GM10847 (cell line): Measurements from ENCODE around the gene DNAH2.

Experiments
- POLR2A ChIP-seq: IDR thresholded peaks from 2 replicates; pipeline ENCODE4 v1.6.1; 2011; ENCODE audit not compliant: insufficient read length; ENCODE audit errors: extremely low read depth

DNAH2 gene

DNA sequence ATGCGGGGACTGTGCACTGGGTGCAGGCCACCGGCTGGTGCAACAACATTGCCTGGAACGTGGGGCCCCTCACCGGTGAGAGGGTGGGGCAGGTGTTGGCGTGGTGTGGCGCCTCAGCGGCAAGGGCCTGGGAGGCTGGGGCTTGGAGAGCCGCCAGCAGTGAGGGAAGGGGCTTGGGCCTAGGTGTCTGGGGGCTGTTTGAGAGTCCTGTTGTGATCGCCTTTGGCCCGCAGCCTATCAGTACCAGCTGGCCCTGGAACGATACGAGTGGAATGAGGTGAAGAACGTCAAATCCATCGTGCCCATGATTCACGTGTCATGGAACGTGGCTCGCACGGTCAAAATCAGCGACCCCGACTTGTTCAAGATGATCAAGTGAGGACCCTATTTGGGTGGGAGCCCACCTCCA lies 134.7 kb downstream of the DNAH2 start:
- TF ChIP-seq POLR2A, result no peak

DNA sequence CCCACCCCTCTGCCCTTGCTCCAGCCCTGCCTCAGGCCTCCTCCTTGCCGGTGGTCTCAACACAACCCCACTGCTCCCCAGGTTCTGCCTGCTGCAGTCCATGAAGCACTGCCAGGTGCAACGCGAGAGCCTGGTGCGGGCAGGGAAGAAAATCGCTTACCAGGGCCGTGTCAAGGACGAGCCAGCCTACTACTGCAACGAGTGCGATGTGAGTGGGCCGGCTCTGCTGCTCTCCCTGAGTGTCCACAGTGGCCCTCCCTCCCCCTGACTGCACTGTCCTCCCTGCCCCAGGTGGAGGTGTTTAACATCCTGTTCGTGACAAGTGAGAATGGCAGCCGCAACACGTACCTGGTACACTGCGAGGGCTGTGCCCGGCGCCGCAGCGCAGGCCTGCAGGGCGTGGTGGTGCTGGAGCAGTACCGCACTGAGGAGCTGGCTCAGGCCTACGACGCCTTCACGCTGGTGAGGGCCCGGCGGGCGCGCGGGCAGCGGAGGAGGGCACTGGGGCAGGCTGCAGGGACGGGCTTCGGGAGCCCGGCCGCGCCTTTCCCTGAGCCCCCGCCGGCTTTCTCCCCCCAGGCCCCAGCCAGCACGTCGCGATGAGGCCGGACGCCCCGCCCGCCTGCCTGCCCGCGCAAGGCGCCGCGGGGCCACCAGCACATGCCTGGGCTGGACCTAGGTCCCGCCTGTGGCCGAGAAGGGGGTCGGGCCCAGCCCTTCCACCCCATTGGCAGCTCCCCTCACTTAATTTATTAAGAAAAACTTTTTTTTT lies 135.6 kb downstream of the DNAH2 start:
- no peak for TF ChIP-seq POLR2A

DNA sequence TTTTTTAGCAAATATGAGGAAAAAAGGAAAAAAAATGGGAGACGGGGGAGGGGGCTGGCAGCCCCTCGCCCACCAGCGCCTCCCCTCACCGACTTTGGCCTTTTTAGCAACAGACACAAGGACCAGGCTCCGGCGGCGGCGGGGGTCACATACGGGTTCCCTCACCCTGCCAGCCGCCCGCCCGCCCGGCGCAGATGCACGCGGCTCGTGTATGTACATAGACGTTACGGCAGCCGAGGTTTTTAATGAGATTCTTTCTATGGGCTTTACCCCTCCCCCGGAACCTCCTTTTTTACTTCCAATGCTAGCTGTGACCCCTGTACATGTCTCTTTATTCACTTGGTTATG lies 136.1 kb downstream of the DNAH2 start:
- TF ChIP-seq POLR2A, result no peak

DNA sequence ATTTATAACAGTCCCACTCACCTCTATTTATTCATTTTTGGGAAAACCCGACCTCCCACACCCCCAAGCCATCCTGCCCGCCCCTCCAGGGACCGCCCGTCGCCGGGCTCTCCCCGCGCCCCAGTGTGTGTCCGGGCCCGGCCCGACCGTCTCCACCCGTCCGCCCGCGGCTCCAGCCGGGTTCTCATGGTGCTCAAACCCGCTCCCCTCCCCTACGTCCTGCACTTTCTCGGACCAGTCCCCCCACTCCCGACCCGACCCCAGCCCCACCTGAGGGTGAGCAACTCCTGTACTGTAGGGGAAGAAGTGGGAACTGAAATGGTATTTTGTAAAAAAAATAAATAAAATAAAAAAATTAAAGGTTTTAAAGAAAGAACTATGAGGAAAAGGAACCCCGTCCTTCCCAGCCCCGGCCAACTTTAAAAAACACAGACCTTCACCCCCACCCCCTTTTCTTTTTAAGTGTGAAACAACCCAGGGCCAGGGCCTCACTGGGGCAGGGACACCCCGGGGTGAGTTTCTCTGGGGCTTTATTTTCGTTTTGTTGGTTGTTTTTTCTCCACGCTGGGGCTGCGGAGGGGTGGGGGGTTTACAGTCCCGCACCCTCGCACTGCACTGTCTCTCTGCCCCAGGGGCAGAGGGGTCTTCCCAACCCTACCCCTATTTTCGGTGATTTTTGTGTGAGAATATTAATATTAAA lies 136.7 kb downstream of the DNAH2 start:
- TF ChIP-seq POLR2A, result no peak

DNA sequence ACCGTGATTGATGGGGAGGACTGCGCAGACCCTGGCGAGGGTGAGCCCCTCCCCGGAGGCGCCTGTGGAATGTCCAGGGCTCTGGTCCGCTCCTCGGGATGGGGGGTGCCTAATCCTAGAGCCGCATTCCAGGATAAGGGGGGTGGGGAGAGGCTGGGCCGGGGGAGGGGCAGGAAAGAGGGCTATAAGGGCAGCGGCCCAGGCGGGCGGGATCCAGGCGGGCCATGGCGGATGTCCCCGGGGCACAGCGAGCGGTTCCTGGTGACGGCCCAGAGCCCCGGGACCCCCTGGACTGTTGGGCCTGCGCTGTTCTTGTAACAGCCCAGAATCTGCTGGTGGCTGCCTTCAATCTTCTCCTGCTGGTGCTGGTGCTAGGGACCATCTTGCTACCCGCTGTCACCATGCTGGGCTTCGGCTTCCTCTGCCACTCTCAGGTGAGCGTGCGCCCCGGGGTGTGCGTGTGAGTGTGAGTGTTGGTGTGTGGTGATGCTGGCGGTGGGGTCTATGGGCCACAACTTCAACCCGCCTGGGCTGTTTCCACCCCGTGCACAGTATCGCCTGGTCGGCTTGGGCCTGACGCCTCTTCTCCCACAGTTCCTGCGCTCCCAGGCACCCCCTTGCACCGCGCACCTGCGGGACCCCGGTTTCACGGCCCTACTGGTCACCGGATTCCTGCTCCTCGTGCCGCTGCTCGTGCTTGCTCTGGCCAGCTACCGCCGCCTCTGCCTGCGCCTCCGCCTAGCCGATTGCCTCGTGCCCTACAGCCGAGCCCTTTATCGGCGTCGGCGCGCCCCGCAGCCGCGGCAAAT lies 137.5 kb downstream of the DNAH2 start, which contains the start of gene TMEM88:
TMEM88 (plus strand) TSS at position 216 of the 809 bp plus-strand sequence; CDS start at position 225, 9 bp downstream.
- no peak for TF ChIP-seq POLR2A

DNA sequence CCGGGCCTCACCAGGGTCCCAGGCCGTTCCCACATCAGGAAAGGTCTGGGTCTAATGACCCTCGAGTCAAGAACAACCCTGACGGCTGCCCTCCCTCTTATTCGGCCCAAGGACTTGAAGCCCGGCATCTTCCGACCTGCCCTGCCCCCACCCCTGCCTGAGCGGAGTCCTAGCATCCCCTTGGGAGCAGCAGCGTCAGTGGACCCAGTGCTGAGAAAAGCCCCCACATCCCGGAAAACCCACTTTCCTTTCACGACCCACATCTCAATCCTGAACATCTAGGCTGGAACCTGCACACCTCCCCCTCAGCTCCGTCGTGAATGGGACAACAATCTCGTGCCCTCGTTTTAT lies 138.1 kb downstream of the DNAH2 start:
- TF ChIP-seq POLR2A, result no peak

DNA sequence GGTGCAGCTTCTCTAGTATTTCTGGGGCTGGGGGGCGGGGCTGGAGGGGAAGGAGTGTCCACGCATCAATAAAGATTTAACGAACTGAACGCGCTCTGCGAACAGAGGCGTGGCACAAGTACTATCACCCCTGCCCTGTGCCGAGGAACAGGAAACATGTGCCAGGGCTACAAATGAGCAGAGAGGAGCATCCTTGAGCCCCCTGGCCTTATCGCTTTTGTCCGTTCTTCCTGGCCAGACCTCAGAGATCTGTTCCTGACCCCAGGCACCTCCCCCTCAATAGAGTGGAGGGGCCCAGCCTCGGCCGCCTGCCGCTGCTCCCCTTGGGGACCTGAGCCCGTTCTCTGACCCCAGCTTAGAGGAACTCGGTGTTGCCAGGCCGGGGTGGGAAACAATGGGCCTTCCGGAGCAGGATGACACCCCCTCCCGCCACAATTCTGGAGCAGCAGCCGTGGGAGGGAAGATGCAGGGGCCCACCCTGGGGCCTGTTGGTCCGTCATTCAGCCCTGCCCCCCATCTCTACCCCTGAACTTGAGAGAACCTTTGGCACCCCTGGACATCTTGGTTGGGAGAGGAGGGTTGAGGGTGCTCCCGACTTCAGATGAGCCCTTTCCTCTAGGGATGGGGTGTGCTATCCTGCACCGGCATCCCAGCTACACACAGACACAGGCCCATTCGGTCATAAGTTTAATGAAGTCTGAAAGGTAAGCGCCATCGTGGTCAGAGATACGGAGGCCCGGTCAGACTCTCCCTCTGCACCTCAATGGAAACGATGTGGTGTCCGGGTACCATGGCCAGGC lies 138.7 kb downstream of the DNAH2 start:
- no peak for TF ChIP-seq POLR2A

DNA sequence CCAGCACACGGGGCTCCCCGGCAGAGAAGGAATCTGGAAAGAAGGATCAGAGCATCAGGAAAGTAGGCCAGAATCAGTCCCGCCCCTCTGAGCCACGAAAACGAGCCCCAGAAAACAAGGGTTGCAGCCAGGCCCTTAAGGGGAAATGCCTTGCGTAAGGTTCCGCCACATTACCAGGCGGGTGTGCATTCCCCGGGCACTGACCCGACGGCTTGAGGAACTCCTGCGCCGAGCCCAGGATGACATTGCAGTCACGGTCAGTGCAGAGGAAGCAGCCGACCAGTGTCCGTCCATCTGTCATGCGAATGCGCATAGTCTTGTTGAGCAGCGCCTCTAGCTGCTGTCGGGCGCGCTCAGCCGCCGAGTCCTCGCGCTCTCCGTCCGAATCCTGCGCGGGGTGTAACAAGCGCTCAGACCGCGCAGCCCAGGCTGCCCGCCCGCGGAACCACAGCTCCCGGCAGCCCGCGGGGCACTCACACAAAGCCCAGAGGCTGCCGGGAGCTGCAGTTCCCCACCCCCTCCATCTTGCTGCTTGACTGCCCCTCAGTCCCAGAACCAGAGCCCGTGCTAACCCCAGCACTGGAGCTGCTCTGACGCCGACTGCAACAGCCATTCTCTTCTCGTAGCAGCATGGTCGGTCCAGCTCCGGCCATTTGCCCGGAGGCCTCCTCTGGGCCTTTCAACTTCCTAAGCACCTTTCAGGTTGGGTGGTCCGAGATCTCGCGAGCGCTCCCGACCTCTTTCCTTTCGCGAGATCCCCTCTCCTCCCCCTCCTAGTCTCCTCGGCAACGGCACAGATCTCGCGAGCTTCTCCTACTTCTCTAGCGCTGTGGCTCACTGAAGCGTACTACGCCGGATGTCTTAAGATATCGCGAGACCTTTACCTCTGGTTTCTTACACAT lies 139.5 kb downstream of the DNAH2 start, which contains the start of gene NAA38:
NAA38 (minus strand) TSS at position 749 of the 902 bp plus-strand sequence; CDS start at position 653, 96 bp downstream.
- peak; percentile 29 for TF ChIP-seq POLR2A

DNA sequence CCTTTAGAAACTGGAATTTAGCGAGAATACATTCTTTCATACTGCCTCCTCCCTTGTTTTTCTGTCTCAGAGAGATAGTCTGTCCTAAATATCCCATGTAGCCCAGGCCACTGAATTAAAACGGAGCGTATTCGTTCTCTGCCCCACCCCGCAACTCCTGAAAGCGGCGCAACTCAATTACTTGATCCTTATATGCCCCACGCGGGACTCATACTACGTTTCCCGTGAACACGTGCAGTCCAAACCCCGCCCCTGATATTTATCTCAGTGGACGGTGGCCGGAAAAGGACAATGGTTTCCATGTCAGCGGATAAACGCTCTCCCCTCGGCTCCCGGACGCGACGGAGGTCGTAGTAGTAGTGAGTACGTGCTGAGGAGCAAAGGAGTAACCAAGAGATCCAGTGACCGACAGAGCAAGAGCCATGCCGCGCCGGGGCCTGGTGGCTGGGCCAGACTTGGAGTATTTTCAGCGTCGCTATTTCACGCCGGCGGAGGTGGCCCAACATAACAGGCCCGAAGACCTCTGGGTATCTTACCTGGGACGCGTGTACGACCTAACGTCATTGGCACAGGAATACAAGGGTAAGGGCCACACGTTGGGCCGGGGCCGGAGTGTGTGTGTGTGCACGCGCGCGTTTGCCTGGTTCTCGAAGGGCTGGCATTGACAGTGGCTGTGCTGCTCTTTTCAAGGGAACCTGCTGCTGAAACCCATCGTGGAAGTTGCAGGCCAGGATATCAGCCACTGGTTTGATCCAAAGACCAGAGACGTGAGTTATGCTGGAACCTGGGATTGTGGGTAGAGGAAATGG lies 140.4 kb downstream of the DNAH2 start, which contains the start of gene CYB5D1:
CYB5D1 (plus strand) TSS at position 291 of the 809 bp plus-strand sequence; CDS start at position 423, 132 bp downstream.
- TF ChIP-seq POLR2A, result no peak

DNA sequence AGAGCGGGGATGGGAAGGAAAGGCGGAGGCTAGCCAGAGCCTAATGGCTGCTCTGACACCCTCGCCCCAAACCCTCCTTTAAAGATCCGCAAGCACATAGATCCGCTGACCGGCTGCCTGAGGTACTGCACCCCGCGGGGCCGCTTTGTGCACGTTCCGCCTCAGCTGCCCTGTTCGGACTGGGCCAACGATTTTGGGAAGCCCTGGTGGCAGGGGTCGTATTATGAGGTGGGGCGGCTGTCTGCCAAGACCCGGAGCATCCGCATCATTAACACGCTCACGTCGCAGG lies 140.9 kb downstream of the DNAH2 start:
- TF ChIP-seq POLR2A, result no peak

DNA sequence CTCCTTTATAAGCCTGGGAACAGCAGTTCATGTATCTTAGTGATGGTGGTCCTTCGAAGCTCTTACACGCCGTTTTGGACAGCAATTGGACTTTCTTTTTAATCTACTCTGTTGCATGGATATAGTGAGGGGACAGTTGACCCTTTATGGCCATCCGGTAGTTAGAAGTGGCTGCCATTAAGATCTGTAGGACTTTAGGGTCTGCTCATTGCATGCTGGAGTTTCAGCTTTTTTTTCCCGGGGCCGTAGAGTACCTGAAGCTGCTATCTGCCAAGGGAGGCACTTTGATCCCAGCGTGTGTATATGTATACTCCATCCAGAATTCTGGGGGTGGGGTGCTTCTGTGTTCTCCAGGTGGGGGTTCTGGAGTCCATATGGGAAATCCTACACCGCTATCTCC lies 141.5 kb downstream of the DNAH2 start:
- TF ChIP-seq POLR2A, result no peak

DNA sequence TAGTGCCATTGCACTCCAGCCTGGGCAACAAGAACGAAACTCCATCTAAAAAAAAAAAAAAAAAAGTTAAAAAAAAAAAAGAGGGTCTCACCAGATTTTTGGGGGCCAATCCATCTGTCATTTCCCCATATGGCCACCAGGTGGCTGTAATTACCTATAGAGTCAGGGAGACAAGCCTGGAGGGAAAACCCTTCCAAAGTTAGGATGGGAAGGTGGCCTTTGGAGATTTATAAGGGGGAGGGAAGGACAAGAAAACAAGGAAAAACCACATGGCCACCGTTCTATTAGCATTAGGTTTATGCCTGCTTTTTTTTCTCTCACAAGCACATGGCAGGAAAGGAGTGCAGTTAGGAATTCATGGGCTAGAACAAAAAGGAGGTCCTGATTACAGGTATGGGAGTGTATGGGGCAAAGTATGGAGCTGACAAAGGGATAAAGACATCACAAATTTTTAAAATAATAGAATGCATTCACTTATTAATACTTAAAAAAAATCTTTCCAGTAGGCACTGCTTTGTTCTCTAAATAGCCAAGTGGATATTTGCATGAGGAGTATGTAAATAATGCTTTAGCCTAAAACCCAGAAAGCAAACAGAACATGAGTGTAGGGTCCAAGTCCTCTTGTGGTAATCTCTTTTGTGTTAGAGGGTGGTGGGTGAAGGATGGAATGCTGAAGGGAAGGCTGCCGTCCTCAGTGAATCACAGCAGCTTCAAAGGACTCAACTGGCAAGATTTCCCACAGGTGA lies 145.3 kb downstream of the DNAH2 start:
- no peak for TF ChIP-seq POLR2A

DNA sequence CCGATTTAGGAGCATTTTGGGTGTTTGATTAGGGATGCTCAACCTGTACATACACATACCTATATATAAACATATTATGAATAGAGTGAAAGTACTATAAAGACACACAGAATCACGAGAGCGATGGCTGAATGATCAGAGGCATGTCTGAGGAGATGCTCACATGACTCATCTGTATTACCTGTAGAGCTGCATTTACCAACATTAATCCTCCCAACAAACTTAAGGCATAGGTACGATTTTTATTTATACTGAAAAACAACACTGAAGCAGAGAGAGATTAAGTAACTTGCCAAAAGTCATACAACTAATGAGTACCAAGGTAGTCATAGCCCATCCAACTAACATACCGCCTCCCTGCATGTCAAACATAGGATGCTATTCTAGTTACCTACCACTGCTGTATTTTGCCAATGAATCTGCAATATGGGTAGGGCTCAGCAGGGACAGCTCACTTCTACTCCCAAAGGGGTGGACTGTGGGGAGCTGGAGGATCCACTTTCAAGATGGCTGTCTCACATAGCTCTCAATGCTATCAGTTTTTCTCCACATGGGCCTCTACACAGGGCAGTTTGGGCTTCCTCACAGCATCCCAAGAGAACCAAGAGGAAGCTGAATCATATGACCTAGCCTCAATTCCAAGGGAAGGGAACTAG lies 147.6 kb downstream of the DNAH2 start:
- no peak for TF ChIP-seq POLR2A
